ENCODE results near the gene CBY3. TPM values are rescaled to one million over a fixed set of nuclear protein-coding genes. Genes with fewer than 3 reads are reported as not detected.

Gene CBY3
- total and polyA plus RNA-seq, 2 of the 13 experiments (the other 11 are each of a cell fraction or from before 2014, with no cell fraction given), result not detected

- TF ChIP-seq ZC3H13 (CRISPR knock-in tag; IDR thresholded peaks at IDR 0.05), result peak; percentile 66; the same call in 1 of the 2 replicates
- TF ChIP-seq ZSCAN21 (CRISPR knock-in tag; IDR thresholded peaks at IDR 0.05; ENCODE audit: borderline replicate concordance), result no peak; the same call in 1 of the 2 replicates
- no peak for TF ChIP-seq TCF12 (IDR thresholded peaks at IDR 0.05)
- TF ChIP-seq TCF12 (CRISPR knock-in tag; IDR thresholded peaks at IDR 0.05), result no peak
- peak; percentile 39 for TF ChIP-seq ATF7-NPFF (CRISPR knock-in tag; IDR thresholded peaks at IDR 0.05; ENCODE audit: low read depth)
- peak; percentile 9; the same call in 1 of the 2 replicates for TF ChIP-seq EED (CRISPR knock-in tag; IDR thresholded peaks at IDR 0.05)
- no peak for TF ChIP-seq ZBTB7A (CRISPR knock-in tag; IDR thresholded peaks at IDR 0.05)
- TF ChIP-seq, protein P1, sequence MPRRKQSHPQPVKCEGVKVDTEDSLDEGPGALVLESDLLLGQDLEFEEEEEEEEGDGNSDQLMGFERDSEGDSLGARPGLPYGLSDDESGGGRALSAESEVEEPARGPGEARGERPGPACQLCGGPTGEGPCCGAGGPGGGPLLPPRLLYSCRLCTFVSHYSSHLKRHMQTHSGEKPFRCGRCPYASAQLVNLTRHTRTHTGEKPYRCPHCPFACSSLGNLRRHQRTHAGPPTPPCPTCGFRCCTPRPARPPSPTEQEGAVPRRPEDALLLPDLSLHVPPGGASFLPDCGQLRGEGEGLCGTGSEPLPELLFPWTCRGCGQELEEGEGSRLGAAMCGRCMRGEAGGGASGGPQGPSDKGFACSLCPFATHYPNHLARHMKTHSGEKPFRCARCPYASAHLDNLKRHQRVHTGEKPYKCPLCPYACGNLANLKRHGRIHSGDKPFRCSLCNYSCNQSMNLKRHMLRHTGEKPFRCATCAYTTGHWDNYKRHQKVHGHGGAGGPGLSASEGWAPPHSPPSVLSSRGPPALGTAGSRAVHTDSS (CRISPR knock-in tag; conservative IDR thresholded peaks at IDR 0.05), result no peak
- no peak for TF ChIP-seq ZNF83 (CRISPR knock-in tag; IDR thresholded peaks at IDR 0.05; ENCODE audit: borderline replicate concordance)
- TF ChIP-seq CCAR2 (optimal IDR thresholded peaks at IDR 0.05; ENCODE audit: low read depth, low read length), result no peak
- TF ChIP-seq SPEN (CRISPR knock-in tag; IDR thresholded peaks at IDR 0.05; ENCODE audit: low read depth), result no peak
- no peak for TF ChIP-seq ZNF589 (CRISPR knock-in tag; conservative IDR thresholded peaks at IDR 0.05)
- no peak; the same call in 1 of the 2 replicates for TF ChIP-seq ZNF891 (CRISPR knock-in tag; IDR thresholded peaks at IDR 0.05)
- peak; percentile 72 for TF ChIP-seq PHF21A (CRISPR knock-in tag; IDR thresholded peaks at IDR 0.05)
- TF ChIP-seq TCF7L2 (IDR thresholded peaks at IDR 0.05; ENCODE audit: low read depth, low read length), result no peak
- peak; percentile 89; the same call in 1 of the 2 replicates for TF ChIP-seq ZSCAN20 (CRISPR knock-in tag; IDR thresholded peaks at IDR 0.05; ENCODE audit: borderline replicate concordance)
- TF ChIP-seq JARID2 (CRISPR knock-in tag; IDR thresholded peaks at IDR 0.05; ENCODE audit: insufficient replicate concordance), result peak; percentile 79
- no peak for TF ChIP-seq KLF16 (CRISPR knock-in tag; IDR thresholded peaks at IDR 0.05)
- TF ChIP-seq TEAD3 (CRISPR knock-in tag; optimal IDR thresholded peaks at IDR 0.05; ENCODE audit: borderline replicate concordance), result peak; percentile 67
- TF ChIP-seq TMF1 (CRISPR knock-in tag; IDR thresholded peaks at IDR 0.05; ENCODE audit: low read depth), result peak; percentile 41; the same call in 1 of the 2 replicates
- no peak for TF ChIP-seq SIX1 (CRISPR knock-in tag; IDR thresholded peaks at IDR 0.05; ENCODE audit: borderline replicate concordance)
- no peak for TF ChIP-seq KDM1A (CRISPR knock-in tag; IDR thresholded peaks at IDR 0.05)
- TF ChIP-seq BRCA1 (CRISPR knock-in tag; IDR thresholded peaks at IDR 0.05), result 0 out of 2 replicates have a peak, but pooled peaks have one; percentile 33
- TF ChIP-seq ZNF24 (IDR thresholded peaks at IDR 0.05), result no peak
- peak; percentile 17; the same call in 1 of the 2 replicates for TF ChIP-seq ZNF503 (CRISPR knock-in tag; IDR thresholded peaks at IDR 0.05)
- peak; percentile 27; the same call in 1 of the 2 replicates for TF ChIP-seq ZBTB42 (CRISPR knock-in tag; IDR thresholded peaks at IDR 0.05)
- peak; percentile 100 for TF ChIP-seq SP2 (CRISPR knock-in tag; IDR thresholded peaks at IDR 0.05)
- peak; percentile 15; the same call in 1 of the 2 replicates for TF ChIP-seq NFKBIZ (CRISPR knock-in tag; IDR thresholded peaks at IDR 0.05)
- no peak; the same call in 1 of the 2 replicates for TF ChIP-seq ZNF644 (CRISPR knock-in tag; IDR thresholded peaks at IDR 0.05; ENCODE audit: low read depth)
Measured at GRCh38 chr5:179697993-179698934, 17.4 kb upstream of the CBY3 start (continued).

Measured in HepG2 (cell line).